GM21367 (cell line): ENCODE data around the gene C16orf78.

Experiments used
- ATAC-seq: cut with Tn5 transposase; IDR thresholded peaks from one replicate; pipeline ENCODE4 v1.9.1; 2021; ENCODE audit not compliant: unreplicated experiment

C16orf78 gene

DNA sequence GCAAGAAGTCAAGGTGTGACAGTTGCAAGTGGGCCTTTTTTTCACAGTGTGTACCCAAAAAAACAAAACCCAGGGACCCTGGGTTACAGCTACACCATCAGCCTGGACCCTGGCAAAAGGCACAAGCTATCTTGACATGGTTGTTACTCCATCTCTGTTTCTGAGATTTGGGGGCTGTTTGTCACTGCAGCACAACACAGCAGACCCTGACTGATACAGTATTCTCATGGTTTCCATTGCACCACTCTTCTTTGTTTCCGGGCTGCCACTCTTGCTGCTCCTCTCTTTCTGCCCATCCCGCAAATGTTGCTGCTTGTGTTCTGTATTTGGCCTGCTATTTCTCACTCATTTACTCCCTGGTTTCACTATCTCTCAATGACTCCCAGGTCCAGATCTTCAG is 55.2 kb downstream of the C16orf78 start:
- ATAC-seq, result no peak

DNA sequence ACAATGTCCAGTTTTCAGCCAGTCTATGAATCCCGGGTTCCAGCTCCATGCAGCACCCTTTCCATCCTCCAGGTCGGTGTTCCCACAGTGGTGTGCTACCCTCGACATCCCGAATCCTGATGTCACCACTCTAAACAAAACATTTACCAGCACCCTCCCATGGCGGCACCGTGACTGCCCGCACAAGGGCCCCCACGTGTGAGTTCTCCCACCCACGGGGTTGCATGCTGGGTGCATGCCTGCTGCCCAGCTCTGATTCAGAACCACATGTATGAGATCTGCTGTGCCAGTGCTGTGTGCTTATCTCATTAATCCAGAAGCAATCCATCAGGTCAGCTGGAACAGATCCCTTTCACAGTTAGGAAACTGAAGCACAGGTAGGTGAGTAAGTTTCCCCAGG is 57.4 kb downstream of the C16orf78 start:
- no peak for ATAC-seq

DNA sequence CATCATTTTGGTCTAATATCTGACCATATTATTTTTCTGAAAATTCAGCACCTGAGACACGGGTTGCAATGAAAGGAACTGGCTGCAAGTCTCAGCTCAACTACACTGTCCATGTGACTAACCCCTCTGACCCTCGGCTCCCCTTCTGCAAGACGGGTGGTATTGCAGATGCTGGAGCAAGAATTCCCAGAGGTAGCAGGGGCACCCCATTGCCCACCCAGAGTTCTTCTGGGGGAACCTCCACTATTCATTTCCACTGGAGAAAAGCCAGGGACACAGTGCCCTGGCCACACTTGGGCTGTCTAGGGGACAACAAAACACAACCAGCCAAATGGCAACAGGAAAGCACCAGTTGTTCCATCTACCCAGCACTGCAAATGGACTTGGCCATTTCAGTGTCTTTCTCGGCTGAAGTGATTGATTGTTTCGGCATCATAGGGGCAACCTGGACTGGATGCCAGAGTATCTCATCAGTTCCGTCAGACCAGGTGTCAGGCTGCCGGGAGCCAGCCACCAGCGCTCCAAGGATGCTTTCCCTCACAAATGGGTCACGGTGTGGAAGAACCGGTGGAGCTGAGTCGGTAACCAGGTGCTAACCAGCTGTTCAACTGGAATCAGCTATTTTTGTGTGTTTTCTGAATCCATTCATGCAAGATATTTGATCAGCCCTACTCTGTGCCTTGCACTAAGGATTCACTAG is 58.1 kb downstream of the C16orf78 start:
- no peak for ATAC-seq

DNA sequence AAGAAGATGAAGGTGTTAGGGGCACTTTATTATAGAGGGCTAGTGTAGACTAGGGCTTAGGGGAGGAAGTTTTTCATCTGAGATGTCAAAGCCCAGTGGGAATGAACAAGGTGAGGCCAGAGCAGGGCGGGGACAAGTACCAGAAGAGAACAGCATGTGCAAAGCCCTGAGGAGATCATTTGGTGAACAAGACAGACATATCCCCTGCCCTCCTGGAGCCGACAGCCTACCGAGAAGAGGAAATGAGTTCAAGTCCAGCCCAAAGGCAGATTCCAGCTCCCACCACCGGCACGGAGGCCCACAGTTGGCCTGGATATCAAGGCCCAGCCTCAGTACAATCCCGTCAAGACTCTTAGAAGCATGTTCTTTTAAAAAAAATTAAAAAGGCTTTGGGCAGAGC is 61.1 kb downstream of the C16orf78 start:
- no peak for ATAC-seq

DNA sequence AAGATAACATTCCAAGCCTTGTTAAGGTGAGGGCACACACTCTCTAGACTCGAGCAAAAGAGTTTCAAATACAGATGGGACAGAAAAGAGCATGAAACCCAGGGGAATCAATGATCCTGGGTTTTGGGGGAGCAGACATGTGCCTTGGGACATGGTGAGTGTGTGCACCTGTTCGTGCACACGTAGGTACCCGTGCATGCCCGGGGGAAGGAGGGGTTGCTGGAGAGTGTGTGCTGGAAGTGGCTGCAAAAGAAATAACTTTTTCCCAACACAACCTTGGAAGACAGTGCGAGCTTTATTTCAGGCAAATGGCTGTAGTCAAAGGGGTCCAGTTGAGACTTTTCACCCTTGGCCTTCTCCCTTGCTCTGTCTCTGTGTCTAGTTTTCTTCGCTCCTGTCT is 62.6 kb downstream of the C16orf78 start:
- no peak for ATAC-seq

DNA sequence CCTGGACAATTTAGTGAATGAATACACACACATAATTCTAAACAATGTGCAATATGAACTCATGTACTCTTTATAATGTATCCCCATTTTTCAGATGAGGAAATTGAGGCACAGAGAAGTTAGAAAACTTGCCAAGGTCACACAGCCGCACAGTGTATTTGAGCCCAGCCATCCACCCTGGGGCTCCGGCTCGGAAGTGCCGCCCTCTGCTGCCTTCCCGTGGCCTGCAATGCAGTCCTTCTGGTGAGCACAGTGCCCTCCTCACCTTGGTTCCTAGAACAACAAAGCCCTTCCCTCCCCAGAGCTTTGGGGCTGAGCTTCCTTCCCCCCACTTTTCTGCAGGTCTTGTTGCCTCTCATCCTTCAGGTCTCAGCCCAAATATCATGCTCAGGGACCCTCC is 63.7 kb downstream of the C16orf78 start:
- no peak for ATAC-seq

DNA sequence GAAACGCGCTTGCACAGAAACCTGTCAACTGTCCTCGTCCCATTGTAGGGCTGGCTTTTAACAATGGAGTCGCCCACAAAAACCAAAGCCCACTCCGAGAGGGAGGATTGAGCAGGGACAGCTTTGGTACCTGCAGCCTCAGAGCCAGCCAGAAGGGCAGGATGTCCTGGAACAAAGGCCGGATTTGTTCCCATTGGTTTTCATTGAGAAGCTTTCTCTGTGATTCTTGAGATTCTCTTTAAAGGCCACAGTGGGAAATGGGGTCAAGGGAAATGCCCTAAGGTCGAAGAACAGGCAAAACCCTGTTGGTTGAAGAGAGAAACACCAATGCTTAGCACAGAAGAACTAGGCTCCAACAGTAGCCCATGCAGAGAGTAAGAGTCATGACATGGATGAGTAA is 65.4 kb downstream of the C16orf78 start:
- ATAC-seq, result no peak

DNA sequence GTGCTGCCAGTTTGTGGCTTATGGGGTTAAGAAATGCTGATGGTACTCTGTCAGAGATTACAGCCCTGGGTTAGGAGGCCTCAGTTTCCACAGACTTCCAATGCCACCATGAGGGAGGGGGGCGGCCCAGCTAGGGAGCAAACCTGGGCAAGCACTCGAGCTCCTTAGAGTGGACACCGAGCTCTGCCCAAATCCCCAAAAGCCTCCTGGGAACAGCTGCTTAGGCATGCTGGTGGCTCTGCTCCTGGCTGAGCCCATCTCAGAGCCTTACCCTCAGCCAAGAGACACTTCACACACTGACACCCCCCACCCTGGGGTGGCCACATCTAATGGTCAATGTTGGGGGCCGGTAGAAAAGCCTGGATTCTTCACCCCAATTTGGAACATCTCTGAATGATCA is 66.1 kb downstream of the C16orf78 start:
- no peak for ATAC-seq

DNA sequence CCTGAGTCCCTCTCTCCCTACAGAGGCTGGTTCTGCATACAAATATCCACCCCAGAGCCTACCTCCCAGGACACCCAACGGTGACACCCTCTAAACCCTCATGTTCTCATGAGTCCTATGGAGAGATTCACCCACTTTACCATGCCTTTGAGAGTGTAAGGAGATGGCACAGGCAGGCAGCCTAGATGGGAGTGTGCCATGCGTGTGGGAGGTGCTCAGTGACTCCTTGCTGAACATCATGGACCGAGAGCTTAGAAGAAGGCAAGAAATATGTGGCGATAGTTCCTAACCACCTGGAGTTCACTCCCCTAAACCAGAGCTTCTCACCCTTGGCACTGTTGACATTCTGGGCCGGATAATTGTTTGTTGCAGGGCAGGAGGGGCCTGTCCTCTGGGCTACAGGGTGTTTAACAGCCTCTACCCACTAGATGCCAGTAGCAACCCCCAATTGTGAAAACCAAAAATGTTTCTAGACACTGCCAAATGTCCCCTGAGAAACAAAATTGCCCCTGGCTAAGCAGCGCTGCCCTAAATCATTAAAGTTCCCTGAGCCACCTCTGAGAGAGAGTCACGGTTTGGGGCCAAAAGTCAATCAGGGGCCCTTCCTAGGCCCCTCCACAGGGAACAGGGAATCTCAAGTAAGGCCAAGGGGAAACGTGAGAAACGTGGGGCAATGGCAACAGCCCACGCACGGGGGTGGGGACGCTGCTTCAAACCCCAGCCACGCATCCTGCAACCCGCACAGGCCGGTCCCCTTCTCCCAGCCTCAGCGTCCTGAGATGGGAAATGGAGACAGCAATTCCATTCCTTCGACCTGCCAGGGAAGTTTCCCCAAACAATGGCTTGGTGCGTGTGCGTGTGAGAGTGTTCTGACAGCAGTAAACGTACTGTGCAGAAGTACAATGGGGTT is 66.8 kb downstream of the C16orf78 start:
- no peak for ATAC-seq

DNA sequence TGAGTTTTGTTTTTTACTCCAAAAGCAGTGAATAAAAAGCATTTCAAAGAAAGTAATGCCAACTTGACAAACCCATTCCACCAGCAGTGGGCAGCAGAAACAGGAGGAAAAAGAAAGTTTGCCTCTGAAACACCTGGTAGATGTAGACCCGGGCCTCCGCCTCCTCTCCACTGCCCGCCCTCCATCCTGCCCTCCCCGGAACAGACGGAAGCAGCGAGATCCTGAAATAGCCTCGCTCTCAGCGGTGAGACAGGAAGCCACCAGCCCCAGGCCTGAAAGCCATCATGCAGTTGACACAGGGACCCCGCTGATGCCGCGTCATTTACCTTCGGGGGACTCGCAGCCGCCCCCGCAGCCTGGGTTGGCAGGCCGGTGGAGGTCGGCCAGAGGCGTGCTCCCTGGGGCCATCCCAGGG is 67.8 kb downstream of the C16orf78 start:
- ATAC-seq, result peak; percentile 97

DNA sequence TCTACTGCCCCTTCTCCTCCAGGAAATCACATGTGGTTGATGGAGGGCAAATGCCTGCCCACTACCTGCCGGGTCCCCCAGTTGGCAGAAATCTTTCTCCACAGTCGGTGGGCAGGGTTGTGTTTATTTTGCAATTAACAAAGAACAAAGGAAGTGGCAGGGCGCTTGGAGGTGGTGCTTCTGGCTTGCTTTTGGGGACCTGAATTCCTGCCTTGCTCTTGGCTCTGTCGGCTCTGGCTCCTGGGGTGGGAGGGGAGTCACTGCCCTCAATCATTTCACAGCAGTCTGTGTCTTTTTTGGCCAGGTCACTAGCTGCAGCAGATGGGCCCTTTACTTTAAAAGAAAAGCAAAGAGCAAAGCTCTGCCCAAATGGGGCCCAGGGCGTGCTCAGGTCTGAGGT is 69.2 kb downstream of the C16orf78 start:
- no peak for ATAC-seq

DNA sequence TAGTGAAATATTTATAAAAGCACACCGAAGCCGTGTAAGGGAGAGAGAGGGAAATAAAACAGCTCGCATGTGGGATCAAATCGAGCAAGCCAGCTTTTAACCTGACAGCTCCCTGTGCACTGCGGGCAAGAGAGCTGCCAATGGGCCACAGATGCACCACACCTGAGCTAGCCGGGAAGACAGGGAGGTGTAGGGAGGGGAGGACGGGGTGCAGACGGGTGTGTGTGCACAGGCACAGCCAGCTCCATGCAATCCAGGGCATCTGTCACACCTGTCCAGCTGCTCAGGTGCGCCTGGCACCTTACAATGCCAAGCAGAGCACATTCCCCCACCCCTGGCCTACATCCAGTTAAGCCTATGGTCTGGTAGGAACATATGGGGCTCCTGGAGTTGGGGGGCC is 70.0 kb downstream of the C16orf78 start:
- ATAC-seq, result no peak

DNA sequence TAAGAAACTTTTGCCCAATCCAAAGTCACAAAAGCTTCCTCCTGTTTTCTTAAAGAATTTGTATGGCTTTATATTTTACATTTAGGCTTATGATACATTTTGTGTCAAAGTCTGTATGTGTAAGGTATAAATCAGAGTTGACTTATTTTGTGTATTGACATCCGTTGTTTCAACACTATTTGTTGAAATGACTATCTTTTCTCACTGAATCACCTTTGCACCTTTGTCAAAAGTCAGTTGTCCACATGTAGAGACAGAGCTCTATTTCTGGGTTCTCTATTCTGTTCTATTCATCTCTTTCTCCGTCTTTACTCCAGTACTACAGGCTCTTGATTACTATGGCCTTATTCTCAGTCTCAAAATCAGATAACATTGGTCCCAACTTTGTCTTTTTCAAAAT is 73.2 kb downstream of the C16orf78 start:
- ATAC-seq, result no peak
